ENCODE results near the gene UGT2A2.

Gene UGT2A2

GRCh38 chr4:69546134-69546765 lies 93.2 kb downstream of the UGT2A2 start:
- ATAC-seq: no peak
- TF ChIP-seq ESRRG (CRISPR knock-in tag; IDR thresholded peaks at IDR 0.05) (no peak), ISL1 (CRISPR knock-in tag; IDR thresholded peaks at IDR 0.05) (no peak), POU6F1 (CRISPR knock-in tag; IDR thresholded peaks at IDR 0.05; ENCODE audit: borderline replicate concordance, low read depth) (no peak), RARB (CRISPR knock-in tag; IDR thresholded peaks at IDR 0.05) (no peak), SNAI2 (CRISPR knock-in tag; IDR thresholded peaks at IDR 0.05) (no peak), OSR1 (CRISPR knock-in tag; IDR thresholded peaks at IDR 0.05) (no peak), ZNF8 (CRISPR knock-in tag; IDR thresholded peaks at IDR 0.05) (no peak), ZFP30 (CRISPR knock-in tag; IDR thresholded peaks at IDR 0.05) (no peak), ZC3H10 (CRISPR knock-in tag; IDR thresholded peaks at IDR 0.05) (no peak)

All from SK-N-SH treated with all-trans-retinoic acid at 6 μM for 48 hours (cell line).